NCI-H1417 treated with DMSO at 0.1 percent for 48 hours (cell line): ENCODE measurements around the gene CNPPD1.

Experiments used
- DNase-seq: peaks from one replicate; lab custom pipeline; 2025; lab: John Stamatoyannopoulos, UW

Gene CNPPD1

GRCh38 chr2:219122202-219122980, 54.3 kb downstream of the CNPPD1 start:
- no peak for DNase-seq
